Activated naive CD8-positive, alpha-beta T cell (primary cell): Measurements from ENCODE around the gene SLC2A4RG.

Experiments used
- H3K27ac Mint-ChIP-seq: one replicate; pipeline ENCODE4 v1.8.0; 2021; ENCODE audit warnings: mixed read lengths
- H3K27me3 Mint-ChIP-seq: one replicate; pipeline ENCODE4 v1.8.0; 2021; ENCODE audit warnings: mixed read lengths
- H3K36me3 Mint-ChIP-seq: one replicate; pipeline ENCODE4 v1.8.0; 2021; ENCODE audit warnings: mixed read lengths
- H3K4me1 Mint-ChIP-seq: one replicate; pipeline ENCODE4 v1.8.0; 2021; ENCODE audit warnings: low read depth, mixed read lengths
- H3K4me3 Mint-ChIP-seq: one replicate; pipeline ENCODE4 v1.8.0; 2021; ENCODE audit warnings: mild to moderate bottlenecking, mixed read lengths
- H3K9me3 Mint-ChIP-seq: one replicate; pipeline ENCODE4 v1.8.0; 2021; ENCODE audit warnings: low read depth, mixed read lengths

SLC2A4RG gene

DNA sequence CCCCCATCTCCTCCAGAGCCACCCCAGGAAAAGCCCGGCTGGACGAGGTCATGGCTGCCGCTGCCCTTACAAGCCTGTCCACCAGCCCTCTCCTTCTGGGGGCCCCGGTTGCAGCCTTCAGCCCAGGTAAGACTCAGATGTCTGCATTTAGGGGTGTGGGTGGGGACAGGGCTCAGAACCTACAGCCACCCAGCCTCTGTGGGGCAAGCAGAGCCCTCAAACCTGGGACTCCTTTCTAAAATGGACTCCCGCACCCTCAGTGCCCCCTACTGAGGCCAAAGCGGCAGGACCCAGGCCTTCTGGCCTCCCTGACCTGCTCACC is 1.7 kb downstream of the SLC2A4RG start:
- H3K27ac Mint-ChIP-seq: no peak overlapping the region
- peaks cover 7% of the 10 kb centered on the region for H3K4me1 Mint-ChIP-seq
- H3K36me3 Mint-ChIP-seq: no peaks in the 10 kb centered on the region
- H3K9me3 Mint-ChIP-seq: no peaks in the 10 kb centered on the region
- H3K27me3 Mint-ChIP-seq: no peaks in the 10 kb centered on the region
- H3K4me3 Mint-ChIP-seq: no peak overlapping the region

GRCh38 chr20:63741676-63742380 is 2.3 kb downstream of the SLC2A4RG start:
- Mint-ChIP-seq H3K4me3 (no peak overlapping the region), H3K36me3 (no peaks in the 10 kb centered on the region), H3K4me1 (peaks cover 2% of the 10 kb centered on the region), H3K27ac (no peak overlapping the region), H3K9me3 (no peaks in the 10 kb centered on the region), H3K27me3 (no peaks in the 10 kb centered on the region)

DNA sequence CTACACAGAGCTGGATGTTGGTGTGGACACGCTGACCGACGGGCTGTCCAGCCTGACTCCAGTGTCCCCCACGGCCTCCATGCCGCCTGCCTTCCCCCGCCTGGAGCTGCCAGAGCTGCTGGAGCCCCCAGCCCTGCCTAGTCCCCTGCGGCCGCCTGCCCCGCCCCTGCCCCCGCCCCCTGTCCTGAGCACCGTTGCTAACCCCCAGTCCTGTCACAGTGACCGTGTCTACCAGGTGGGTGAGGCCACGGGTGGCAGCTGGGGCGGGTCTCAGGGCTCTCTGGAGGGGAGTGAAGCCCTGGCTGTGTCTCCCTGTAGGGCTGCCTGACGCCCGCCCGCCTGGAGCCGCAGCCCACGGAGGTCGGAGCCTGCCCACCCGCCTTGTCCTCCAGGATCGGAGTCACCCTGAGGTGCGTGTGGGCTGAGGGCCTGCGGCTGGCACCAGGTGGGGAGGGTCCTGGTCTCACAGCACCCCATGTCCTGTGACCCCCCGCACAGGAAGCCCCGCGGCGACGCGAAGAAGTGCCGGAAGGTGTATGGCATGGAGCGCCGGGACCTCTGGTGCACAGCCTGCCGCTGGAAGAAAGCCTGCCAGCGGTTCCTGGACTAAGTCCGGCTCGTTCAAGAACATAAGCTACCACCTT is 2.9 kb downstream of the SLC2A4RG start:
- Mint-ChIP-seq H3K27ac (no peak overlapping the region), H3K4me3 (no peak overlapping the region), H3K4me1 (no peaks in the 10 kb centered on the region), H3K36me3 (no peaks in the 10 kb centered on the region), H3K9me3 (no peaks in the 10 kb centered on the region), H3K27me3 (no peaks in the 10 kb centered on the region)

GRCh38 chr20:63743210-63743970 is 3.8 kb downstream of the SLC2A4RG start:
- H3K36me3 Mint-ChIP-seq: no peaks in the 10 kb centered on the region
- no peaks in the 10 kb centered on the region for H3K9me3 Mint-ChIP-seq
- H3K4me3 Mint-ChIP-seq: no peak overlapping the region
- H3K4me1 Mint-ChIP-seq: no peaks in the 10 kb centered on the region
- H3K27me3 Mint-ChIP-seq: no peaks in the 10 kb centered on the region
- H3K27ac Mint-ChIP-seq: no peak overlapping the region

- H3K27ac Mint-ChIP-seq: no peak overlapping the region
- no peaks in the 10 kb centered on the region for H3K36me3 Mint-ChIP-seq
- H3K9me3 Mint-ChIP-seq: no peaks in the 10 kb centered on the region
- no peaks in the 10 kb centered on the region for H3K27me3 Mint-ChIP-seq
- peaks cover 4% of the 10 kb centered on the region for H3K4me1 Mint-ChIP-seq
- H3K4me3 Mint-ChIP-seq: no peak overlapping the region
Measured at GRCh38 chr20:63744158-63744557, 4.6 kb downstream of the SLC2A4RG start.

DNA sequence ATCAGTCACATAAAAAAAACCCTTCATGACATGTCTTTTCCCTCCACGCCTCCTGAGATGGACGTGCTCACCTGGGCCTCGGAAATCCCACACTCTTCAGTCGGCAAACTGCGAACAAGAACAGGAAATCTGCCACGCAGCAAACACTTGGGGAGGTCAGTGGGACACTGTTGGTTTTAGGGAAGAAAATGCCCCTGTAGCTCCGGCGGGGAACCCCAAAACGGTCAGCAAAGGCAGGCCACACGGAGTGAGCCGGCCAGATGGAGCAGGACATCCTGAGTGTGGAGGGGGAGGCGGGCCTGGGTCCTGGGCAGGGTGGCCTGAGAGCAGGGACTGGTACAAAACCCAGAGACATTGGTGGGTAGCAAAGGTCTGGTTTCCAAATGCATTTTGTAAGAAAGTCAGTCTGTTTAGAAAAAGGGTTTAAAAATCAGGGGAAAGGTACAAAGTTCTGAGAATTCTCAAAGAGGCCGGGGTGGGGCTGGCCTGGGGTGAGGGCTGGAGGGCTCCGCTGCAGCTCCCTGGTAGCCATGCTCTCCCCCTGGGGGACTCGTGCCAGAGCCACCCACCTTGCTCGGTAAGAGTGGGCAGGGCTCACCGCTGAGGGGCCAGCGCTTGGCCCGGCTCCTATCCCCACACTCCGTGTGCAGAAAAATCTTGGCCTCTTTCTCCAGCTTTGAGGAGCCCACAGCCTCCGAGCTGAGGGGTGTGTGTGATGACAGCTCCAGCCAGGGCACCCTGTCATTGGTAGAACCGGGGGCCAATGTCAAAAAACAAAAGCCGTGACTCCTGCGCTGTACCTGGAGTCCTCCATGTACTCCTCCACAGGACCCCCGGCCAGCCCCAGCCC is 5.2 kb downstream of the SLC2A4RG start:
- Mint-ChIP-seq H3K4me3 (no peak overlapping the region), H3K4me1 (peaks cover 9% of the 10 kb centered on the region), H3K27ac (no peak overlapping the region), H3K27me3 (no peaks in the 10 kb centered on the region), H3K36me3 (no peaks in the 10 kb centered on the region), H3K9me3 (no peaks in the 10 kb centered on the region)

DNA sequence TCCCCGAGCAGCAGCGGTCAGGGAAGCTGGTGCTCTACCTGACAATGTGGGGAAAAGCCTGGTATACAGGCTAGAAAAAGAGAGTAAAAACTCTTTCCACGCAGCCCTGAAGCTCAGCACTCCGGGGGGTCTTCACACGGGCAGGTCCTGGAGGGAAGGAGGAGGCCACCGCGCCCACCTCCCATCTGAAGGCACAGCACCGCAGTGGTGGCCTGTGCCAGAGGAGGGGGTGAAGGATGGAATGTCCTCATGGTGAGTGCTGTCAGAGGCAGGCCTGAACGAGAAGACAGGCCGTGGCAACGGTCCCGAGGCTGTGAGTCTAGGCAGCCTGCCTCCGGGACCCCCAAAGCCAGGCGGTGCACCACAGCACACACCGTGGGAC is 5.8 kb downstream of the SLC2A4RG start:
- Mint-ChIP-seq H3K27me3 (no peaks in the 10 kb centered on the region), H3K9me3 (no peaks in the 10 kb centered on the region)

DNA sequence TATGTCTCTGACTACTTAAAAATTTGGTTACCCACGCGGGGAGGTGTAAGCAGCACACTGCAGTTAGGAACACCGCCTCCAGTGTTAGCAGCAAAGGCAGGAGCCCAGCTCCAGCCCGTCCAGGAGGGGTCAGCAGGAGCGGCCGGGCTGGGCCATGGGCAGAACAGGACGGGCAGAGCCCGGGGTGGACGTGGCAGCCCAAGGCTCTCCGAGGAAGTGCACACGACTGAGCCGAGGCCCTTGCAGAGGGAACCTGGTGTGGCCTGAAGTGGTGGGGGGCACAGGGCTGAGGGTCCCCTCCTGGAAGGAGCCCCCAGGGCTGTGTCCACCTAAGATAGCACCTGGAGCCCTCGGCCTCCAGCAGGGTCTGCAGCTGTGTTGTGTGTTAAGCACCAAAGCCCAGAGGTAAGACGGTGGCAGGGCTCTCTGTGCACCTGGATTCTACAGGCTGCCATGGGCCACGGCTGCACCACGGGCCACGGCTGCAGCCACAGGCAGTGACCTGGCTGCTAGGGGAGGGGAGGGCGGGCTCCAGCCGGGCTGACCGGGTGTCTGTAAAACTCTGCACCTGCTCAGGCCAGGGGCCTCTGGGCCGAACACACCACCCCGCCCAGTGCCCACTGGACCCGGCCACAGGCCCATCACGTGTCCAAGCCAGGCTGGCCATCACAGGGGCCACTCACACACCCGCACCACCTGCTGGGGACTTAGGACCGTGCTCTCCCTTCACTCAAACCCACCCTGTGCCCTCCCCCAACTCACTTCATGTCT is 6.6 kb downstream of the SLC2A4RG start:
- Mint-ChIP-seq H3K27me3 (no peaks in the 10 kb centered on the region), H3K36me3 (no peaks in the 10 kb centered on the region), H3K9me3 (no peaks in the 10 kb centered on the region), H3K4me3 (no peak overlapping the region), H3K4me1 (peaks cover 19% of the 10 kb centered on the region), H3K27ac (no peak overlapping the region)

More for the DNA sequence above, 5.8 kb downstream of the SLC2A4RG start:
- no peak overlapping the region for H3K27ac Mint-ChIP-seq
- no peak overlapping the region for H3K4me3 Mint-ChIP-seq
- H3K36me3 Mint-ChIP-seq: no peaks in the 10 kb centered on the region
- H3K4me1 Mint-ChIP-seq: peaks cover 12% of the 10 kb centered on the region

GRCh38 chr20:63746751-63747315 is 7.3 kb downstream of the SLC2A4RG start:
- peaks cover 21% of the 10 kb centered on the region for H3K4me1 Mint-ChIP-seq
- no peak overlapping the region for H3K4me3 Mint-ChIP-seq
- H3K27me3 Mint-ChIP-seq: no peaks in the 10 kb centered on the region
- no peak overlapping the region for H3K27ac Mint-ChIP-seq
- no peaks in the 10 kb centered on the region for H3K9me3 Mint-ChIP-seq
- no peaks in the 10 kb centered on the region for H3K36me3 Mint-ChIP-seq

GRCh38 chr20:63747622-63748069 is 8.1 kb downstream of the SLC2A4RG start:
- no peaks in the 10 kb centered on the region for H3K36me3 Mint-ChIP-seq
- peaks cover 25% of the 10 kb centered on the region for H3K4me1 Mint-ChIP-seq
- H3K9me3 Mint-ChIP-seq: no peaks in the 10 kb centered on the region
- no peak overlapping the region for H3K27ac Mint-ChIP-seq
- H3K27me3 Mint-ChIP-seq: no peaks in the 10 kb centered on the region
- no peak overlapping the region for H3K4me3 Mint-ChIP-seq

DNA sequence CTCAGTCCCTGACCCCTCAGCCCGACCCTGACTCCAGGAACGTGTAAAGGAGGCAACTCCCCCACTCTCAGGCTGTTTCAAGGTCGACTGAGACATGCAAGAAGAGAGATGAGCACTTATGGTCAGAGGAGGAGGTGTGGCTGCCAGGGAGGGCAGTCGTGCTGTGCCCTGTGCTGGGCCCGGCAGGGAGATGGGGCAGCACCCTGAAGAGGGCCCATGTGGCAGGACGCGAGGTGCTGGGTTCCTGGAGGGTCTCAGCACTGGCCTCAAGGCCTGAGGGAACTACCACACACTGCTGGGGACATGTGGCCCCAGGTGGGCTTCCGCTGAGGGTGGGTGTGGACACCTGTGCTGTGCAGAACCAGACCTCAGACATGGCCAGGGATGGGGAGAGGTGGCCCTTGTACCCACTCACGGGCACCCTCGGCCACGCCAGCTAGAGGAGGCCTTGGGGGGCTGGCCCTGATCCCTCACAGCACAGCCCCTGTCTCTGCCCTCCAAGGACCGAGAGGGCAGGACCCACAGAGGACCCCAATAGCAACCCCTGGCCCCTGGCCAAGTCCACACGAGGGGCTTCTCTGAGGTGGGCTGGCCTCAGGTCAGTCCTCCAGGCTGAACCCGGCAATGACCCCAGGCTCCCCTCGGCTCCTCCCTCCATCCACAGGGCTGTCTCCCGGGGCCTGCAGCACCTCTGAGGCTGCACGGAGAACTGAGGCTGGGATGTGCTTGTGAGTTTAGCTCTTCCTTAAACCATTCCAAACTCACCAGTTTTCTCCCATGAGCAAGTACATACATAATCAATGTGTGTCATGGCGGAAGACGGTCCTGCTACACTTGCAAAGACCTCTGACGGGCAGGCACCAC is 8.7 kb downstream of the SLC2A4RG start:
- H3K27me3 Mint-ChIP-seq: no peaks in the 10 kb centered on the region
- H3K36me3 Mint-ChIP-seq: no peaks in the 10 kb centered on the region
- no peak overlapping the region for H3K27ac Mint-ChIP-seq
- peaks cover 25% of the 10 kb centered on the region for H3K4me1 Mint-ChIP-seq
- H3K4me3 Mint-ChIP-seq: no peak overlapping the region
- H3K9me3 Mint-ChIP-seq: no peaks in the 10 kb centered on the region

DNA sequence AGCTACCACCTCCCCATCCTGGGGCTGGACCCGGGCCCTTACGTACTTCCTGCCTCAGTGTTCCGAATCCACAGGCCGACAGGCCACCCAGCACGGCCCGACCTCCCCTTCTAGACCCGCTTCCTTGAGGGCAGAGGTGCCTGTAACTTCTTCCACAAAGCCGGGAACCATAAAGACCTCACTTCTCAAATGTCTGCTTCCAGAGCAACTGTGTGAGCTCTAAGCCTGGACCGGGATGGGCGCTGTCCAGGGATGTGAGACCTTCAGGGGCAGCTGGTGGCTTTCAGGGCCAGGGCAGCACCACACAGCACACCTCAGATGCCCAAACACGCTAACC is 9.3 kb downstream of the SLC2A4RG start:
- Mint-ChIP-seq H3K9me3 (no peaks in the 10 kb centered on the region), H3K4me1 (peaks cover 25% of the 10 kb centered on the region), H3K27ac (no peak overlapping the region), H3K4me3 (no peak overlapping the region), H3K36me3 (no peaks in the 10 kb centered on the region), H3K27me3 (no peaks in the 10 kb centered on the region)
